ENCODE measurements around the gene VKORC1.

VKORC1 gene

GRCh38 chr16:31074814-31075183 is 19.8 kb downstream of the VKORC1 start:
- DNase-seq (ENCODE audit: extremely low read depth, insufficient read length): no peak
- TF ChIP-seq CTCF (IDR thresholded peaks at IDR 0.05; ENCODE audit: insufficient read depth, low read length, poor library complexity, severe bottlenecking): no peak
- Histone ChIP-seq H3K27me3 (replicated peaks; ENCODE audit: control insufficient read depth, insufficient read depth, low read length) (no peaks in the 10 kb centered on the region), H3K4me3 (replicated peaks; ENCODE audit: low read depth, low read length) (peak overlapping the region; percentile 89), H3K36me3 (ENCODE audit: control insufficient read depth, insufficient read depth, low read length) (peaks cover 30% of the 10 kb centered on the region)

GRCh38 chr16:31073970-31074813 is 20.4 kb downstream of the VKORC1 start, which contains the start of the genes ZNF646 and ZNF668:
Gene ZNF646 (plus strand): TSS chr16:31074422. CDS start chr16:31076325, 1,903 bp downstream.
Gene ZNF668 (minus strand): TSS chr16:31074240. CDS start chr16:31064459, 9,781 bp downstream.
- peaks cover 26% of the 10 kb centered on the region for H3K36me3 ChIP-seq (ENCODE audit: control insufficient read depth, insufficient read depth, low read length)
- TF ChIP-seq CTCF (IDR thresholded peaks at IDR 0.05; ENCODE audit: insufficient read depth, low read length, poor library complexity, severe bottlenecking): peak; percentile 4
- DNase-seq (ENCODE audit: extremely low read depth, insufficient read length): peak; percentile 96
- H3K27me3 ChIP-seq (replicated peaks; ENCODE audit: control insufficient read depth, insufficient read depth, low read length): no peaks in the 10 kb centered on the region
- H3K4me3 ChIP-seq (replicated peaks; ENCODE audit: low read depth, low read length): peak within 1 kb of the TSS; percentile 89

- Histone ChIP-seq H3K4me3 (replicated peaks; ENCODE audit: low read depth, low read length) (peak overlapping the region; percentile 89), H3K27me3 (replicated peaks; ENCODE audit: control insufficient read depth, insufficient read depth, low read length) (no peaks in the 10 kb centered on the region), H3K36me3 (ENCODE audit: control insufficient read depth, insufficient read depth, low read length) (peaks cover 19% of the 10 kb centered on the region)
- no peak for TF ChIP-seq CTCF (IDR thresholded peaks at IDR 0.05; ENCODE audit: insufficient read depth, low read length, poor library complexity, severe bottlenecking)
- DNase-seq (ENCODE audit: extremely low read depth, insufficient read length): peak; percentile 92
These were observed 21.2 kb downstream of the VKORC1 start for GRCh38 chr16:31073142-31073969.

GRCh38 chr16:31072540-31073141 is 22.0 kb downstream of the VKORC1 start:
- peak; percentile 47 for DNase-seq (ENCODE audit: extremely low read depth, insufficient read length)
- Histone ChIP-seq H3K27me3 (replicated peaks; ENCODE audit: control insufficient read depth, insufficient read depth, low read length) (no peaks in the 10 kb centered on the region), H3K36me3 (ENCODE audit: control insufficient read depth, insufficient read depth, low read length) (peaks cover 13% of the 10 kb centered on the region), H3K4me3 (replicated peaks; ENCODE audit: low read depth, low read length) (peak overlapping the region; percentile 89)
- TF ChIP-seq CTCF (IDR thresholded peaks at IDR 0.05; ENCODE audit: insufficient read depth, low read length, poor library complexity, severe bottlenecking): no peak

- no peak for DNase-seq (ENCODE audit: extremely low read depth, insufficient read length)
- H3K4me3 ChIP-seq (replicated peaks; ENCODE audit: low read depth, low read length): peak overlapping the region; percentile 89
- no peak for TF ChIP-seq CTCF (IDR thresholded peaks at IDR 0.05; ENCODE audit: insufficient read depth, low read length, poor library complexity, severe bottlenecking)
These were observed 22.7 kb downstream of the VKORC1 start for GRCh38 chr16:31071861-31072260.

More at GRCh38 chr16:31071861-31072260, 22.7 kb downstream of the VKORC1 start:
- H3K36me3 ChIP-seq (ENCODE audit: control insufficient read depth, insufficient read depth, low read length): peaks cover 5% of the 10 kb centered on the region
- no peaks in the 10 kb centered on the region for H3K27me3 ChIP-seq (replicated peaks; ENCODE audit: control insufficient read depth, insufficient read depth, low read length)
